HFF-Myc (cell line): ENCODE measurements around the gene RERE.

Source experiments
- DNase-seq: peaks from one replicate; pipeline ENCODE4 v3.0.0-alpha.2; 2011; ENCODE audit warnings: low read depth; ENCODE audit errors: extremely low read depth
- H3K4me3 ChIP-seq: replicated peaks from 2 replicates; pipeline ENCODE4 v1.5.1; 2011; ENCODE audit warnings: low read depth, mild to moderate bottlenecking, control low read depth, low read length
- TF ChIP-seq, protein P1 (sequence below): IDR thresholded peaks from 2 replicates; pipeline ENCODE4 v1.5.1; 2012; ENCODE audit warnings: mild to moderate bottlenecking, low read depth, low read length, control low read depth; ENCODE audit errors: missing control alignments

The RERE gene

DNA sequence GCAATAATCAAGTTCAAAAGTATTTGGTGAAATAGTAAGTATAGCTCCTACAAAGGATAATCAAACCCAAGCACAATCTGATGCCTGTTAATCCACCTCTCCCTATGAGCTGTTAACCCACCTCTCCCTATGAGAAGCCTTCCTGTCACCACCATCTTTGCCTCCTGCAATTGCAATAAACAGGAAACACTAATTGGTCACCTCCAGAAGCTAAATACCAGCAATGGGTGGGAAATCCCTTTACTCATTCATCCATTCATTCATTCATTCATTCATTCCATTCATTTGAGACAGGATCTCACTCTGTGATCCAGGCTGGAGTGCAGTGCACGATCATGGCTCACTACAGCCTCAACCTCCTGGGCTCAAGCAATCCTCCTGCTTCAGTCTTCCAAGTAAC, 132.8 kb downstream of the RERE start:
- TF ChIP-seq, protein P1, sequence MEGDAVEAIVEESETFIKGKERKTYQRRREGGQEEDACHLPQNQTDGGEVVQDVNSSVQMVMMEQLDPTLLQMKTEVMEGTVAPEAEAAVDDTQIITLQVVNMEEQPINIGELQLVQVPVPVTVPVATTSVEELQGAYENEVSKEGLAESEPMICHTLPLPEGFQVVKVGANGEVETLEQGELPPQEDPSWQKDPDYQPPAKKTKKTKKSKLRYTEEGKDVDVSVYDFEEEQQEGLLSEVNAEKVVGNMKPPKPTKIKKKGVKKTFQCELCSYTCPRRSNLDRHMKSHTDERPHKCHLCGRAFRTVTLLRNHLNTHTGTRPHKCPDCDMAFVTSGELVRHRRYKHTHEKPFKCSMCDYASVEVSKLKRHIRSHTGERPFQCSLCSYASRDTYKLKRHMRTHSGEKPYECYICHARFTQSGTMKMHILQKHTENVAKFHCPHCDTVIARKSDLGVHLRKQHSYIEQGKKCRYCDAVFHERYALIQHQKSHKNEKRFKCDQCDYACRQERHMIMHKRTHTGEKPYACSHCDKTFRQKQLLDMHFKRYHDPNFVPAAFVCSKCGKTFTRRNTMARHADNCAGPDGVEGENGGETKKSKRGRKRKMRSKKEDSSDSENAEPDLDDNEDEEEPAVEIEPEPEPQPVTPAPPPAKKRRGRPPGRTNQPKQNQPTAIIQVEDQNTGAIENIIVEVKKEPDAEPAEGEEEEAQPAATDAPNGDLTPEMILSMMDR, result no peak
- DNase-seq, result no peak
- H3K4me3 ChIP-seq, result no peak overlapping the region

DNA sequence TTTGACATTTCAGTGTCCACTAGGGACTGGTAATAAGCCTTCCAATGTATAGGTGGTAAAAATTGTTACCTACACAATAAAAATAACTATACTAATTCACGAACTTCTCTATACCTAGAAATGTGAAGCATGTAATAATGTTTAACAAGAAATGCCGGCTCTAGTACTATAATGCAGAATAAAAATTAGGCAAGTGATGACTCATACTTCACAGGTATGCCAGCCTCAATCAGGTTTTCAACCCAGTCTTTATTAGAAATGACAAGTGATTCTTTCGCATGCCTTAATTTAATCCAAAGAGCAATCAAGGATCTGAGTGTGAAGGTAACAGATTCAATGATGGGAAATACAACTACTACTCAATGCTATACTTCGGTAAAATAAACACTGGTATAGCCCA, 134.9 kb downstream of the RERE start:
- TF ChIP-seq, protein P1, result no peak
- H3K4me3 ChIP-seq, result no peak overlapping the region
- no peak for DNase-seq

DNA sequence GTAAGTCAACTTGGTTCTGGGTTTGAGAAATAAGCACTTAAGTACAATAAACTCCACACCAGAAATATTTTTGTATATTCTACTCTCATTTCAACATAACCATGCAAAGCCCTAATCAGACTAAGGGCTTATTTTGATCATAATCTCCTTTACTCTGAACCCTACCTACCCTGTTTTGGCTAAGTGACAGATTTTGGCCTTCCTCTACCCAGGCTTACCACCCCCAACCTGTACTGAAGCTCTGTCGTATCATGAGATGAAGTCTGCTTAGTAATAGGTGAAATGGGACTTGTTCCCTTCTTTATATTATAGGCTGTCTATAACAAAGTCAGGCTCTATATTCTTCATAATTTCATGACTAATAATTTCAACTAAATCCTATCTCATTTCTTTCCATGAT, 135.5 kb downstream of the RERE start:
- no peak overlapping the region for H3K4me3 ChIP-seq
- TF ChIP-seq, protein P1, result no peak
- DNase-seq, result no peak

DNA sequence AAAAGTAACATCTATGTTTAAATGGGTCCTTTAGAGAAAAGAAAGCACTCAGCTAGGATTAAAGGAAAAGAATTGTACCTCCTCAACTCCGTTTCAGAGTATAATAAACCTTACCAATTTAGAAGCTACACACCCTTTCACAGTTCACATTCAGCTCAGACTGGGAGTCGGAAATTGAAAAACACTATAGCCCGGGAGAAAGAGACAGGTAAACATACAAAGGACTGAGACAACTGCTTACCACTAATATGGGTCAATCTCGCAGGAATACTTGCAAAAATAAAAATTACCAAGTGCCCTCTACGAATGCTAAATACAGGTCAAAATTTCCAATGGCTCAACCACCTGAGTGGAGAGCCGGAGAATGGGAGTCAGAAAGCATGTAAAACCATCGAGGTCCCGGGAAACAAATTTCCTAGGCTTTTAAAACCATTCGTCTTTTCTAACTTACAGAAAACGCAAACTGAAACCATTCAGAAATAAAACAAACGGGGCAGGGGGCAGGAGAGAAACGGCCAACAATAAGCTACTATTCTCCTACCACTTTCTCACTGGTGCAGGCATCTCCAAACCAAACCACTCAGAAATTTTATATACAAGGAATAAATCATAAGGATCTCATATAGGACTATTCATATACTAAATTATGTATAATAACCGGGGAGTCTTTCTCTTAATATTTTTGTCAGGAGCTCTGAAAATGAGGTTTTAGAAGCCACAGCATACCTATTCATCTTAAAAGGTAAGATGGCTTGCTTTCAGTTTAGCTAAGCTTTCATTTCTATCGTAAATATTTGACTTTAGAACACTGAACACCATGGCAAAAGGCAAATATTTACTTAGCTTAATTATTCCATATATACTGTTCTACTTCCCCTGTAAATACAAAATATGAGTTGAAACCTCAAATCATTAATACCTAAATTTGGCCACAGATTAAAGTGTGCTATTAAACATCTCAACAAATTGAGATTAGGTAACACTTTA, 136.5 kb downstream of the RERE start:
- TF ChIP-seq, protein P1, result no peak
- no peak for DNase-seq
- H3K4me3 ChIP-seq, result no peak overlapping the region

DNA sequence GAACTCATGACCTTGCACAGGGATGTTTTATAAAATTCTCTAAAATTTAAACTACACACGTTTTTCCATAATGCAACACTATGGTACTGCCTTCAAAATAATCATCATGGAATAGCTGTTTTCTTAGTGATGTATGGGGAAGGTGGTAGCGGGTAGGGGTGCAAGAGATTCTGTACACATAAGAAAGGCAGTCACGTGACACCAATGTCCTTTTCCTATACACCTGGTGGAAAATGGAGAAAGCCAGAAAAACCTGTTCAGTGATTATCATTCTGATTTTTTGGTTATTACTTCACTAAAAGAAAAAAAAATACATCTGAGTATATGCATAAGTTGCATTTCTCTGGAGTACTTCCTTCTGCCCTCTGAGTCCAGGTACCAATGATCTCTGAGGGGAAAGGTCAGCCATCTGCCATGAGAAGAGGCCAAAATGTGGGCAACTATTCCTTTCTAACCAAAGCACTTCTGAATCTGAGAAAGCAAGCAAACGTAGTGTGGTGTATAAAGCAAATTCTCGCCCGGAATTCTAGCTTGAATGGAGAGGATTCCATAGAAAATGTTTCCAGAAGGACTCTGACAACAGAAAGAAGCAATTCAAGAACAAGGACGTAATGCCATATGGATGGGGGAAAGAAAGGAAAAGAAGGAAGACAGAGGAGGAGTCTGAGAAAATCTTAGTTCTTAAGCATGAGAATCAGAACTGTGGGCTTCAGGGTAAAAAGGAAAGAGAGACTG, 137.3 kb downstream of the RERE start:
- no peak for DNase-seq
- TF ChIP-seq, protein P1, result no peak
- no peak overlapping the region for H3K4me3 ChIP-seq

DNA sequence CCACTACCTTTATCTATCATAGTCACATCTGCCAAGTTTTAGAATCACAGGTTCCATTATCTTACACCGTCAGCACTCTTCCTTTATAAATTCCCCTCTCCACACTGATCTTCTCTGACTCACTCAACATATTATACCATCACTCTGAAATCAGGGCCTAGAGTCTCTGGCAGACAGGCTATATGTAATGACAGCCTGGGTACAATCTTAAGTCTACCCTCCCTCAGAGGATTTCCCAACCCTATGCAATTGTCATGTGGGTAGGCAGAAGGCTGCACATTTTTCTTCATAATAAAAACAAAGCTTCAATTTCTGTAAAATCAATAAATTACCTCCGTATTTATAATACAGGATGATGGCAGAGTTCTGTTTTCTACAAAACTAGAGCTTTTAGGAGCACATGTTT, 138.0 kb downstream of the RERE start:
- no peak overlapping the region for H3K4me3 ChIP-seq

More for the DNA sequence above, 138.0 kb downstream of the RERE start:
- TF ChIP-seq, protein P1, result no peak
- no peak for DNase-seq
